Keratinocyte (primary cell): ENCODE data around the gene GPANK1. TPM values are rescaled to one million over a fixed set of nuclear protein-coding genes. Genes with fewer than 3 reads are reported as not detected.

Experiments used
- DNase-seq: peaks from one replicate; pipeline ENCODE4 v3.0.0-alpha.2; 2011; ENCODE audit warnings: low read depth, missing footprints, low spot score
- FAIRE-seq: peaks from 2 replicates; lab custom pipeline; 2011; peaks lifted over from hg19 to GRCh38; lab: Jason Lieb, UNC
- H2AFZ ChIP-seq: 2 replicates; pipeline ENCODE4 v1.6.0; 2012; ENCODE audit warnings: low read length, control low read depth, inconsistent platforms; ENCODE audit not compliant: control insufficient read depth
- H3K27ac ChIP-seq: 2 replicates; pipeline ENCODE4 v1.5.1; 2011; ENCODE audit warnings: low read length; ENCODE audit not compliant: control insufficient read depth, insufficient read depth
- H3K27me3 ChIP-seq: 3 replicates; pipeline ENCODE4 v1.6.0; 2011; ENCODE audit warnings: low read length; ENCODE audit not compliant: control insufficient read depth, insufficient read depth; ENCODE audit errors: extremely low read depth
- H3K36me3 ChIP-seq, 2 experiments: 2 replicates in 1 of 2; 3 replicates in 1 of 2; pipeline ENCODE4 v1.5.1; 2011; ENCODE audit warnings: low read length in 2 of 2, mild to moderate bottlenecking in 1 of 2; ENCODE audit not compliant: control insufficient read depth in 2 of 2, insufficient read depth in 2 of 2; ENCODE audit errors: extremely low read depth in 1 of 2
- H3K4me1 ChIP-seq: 3 replicates; pipeline ENCODE4 v1.5.1; 2011; ENCODE audit warnings: low read length; ENCODE audit not compliant: control insufficient read depth, insufficient read depth; ENCODE audit errors: extremely low read depth
- H3K4me2 ChIP-seq: 3 replicates; pipeline ENCODE4 v1.6.0; 2011; ENCODE audit warnings: low read depth, low read length; ENCODE audit not compliant: control insufficient read depth, insufficient read depth; ENCODE audit errors: extremely low read depth
- H3K4me3 ChIP-seq, 3 experiments: fragments of 200-600 bp in 1 of 3; sonication (generic) in 1 of 3; 2 replicates in 2 of 3; 3 replicates in 1 of 3; pipeline ENCODE4 v1.5.1; 2011 to 2016; ENCODE audit warnings: low read length in 3 of 3, mild to moderate bottlenecking in 3 of 3, control low read depth in 2 of 3, inconsistent platforms in 1 of 3, low read depth in 1 of 3, mixed read lengths in 1 of 3, mixed run types in 1 of 3, moderate library complexity in 1 of 3; ENCODE audit not compliant: control insufficient read depth in 2 of 3, insufficient read depth in 2 of 3; ENCODE audit errors: extremely low read depth in 1 of 3
- H3K79me2 ChIP-seq: 2 replicates; pipeline ENCODE4 v1.6.0; 2012; ENCODE audit warnings: low read length; ENCODE audit not compliant: control insufficient read depth, insufficient read depth
- H3K9ac ChIP-seq: 3 replicates; pipeline ENCODE4 v1.6.0; 2011; ENCODE audit warnings: low read length; ENCODE audit not compliant: control insufficient read depth, insufficient read depth; ENCODE audit errors: extremely low read depth
- H3K9me1 ChIP-seq: 3 replicates; pipeline ENCODE4 v1.6.0; 2011; ENCODE audit warnings: low read length; ENCODE audit not compliant: control insufficient read depth, insufficient read depth; ENCODE audit errors: extremely low read depth
- H3K9me3 ChIP-seq: 2 replicates; pipeline ENCODE4 v1.5.1; 2012; ENCODE audit warnings: low read depth, low read length; ENCODE audit not compliant: control insufficient read depth
- H4K20me1 ChIP-seq: 3 replicates; pipeline ENCODE4 v1.6.0; 2011; ENCODE audit warnings: low read length; ENCODE audit not compliant: control insufficient read depth, insufficient read depth; ENCODE audit errors: extremely low read depth
- EZH2 ChIP-seq: IDR thresholded peaks from one replicate; pipeline ENCODE4 v1.6.1; 2012; ENCODE audit warnings: inconsistent platforms, mild to moderate bottlenecking, low read length, moderate library complexity
- dilution Hi-C: fragments of 300-500 bp; cut with MboI; formaldehyde crosslinking; loops from one replicate; pipeline ENCODE4 v1.7.0; 2020; ENCODE audit warnings: low sequenced_read_pairs; ENCODE audit not compliant: extremely low pct_ligation_motif_present
- polyA plus RNA-seq, 5 experiments: library from polyadenylated mRNA; depleted of rRNA in 3 of 5; stranded (reverse) in 3 of 5; stranded (forward) in 1 of 5; unstranded in 1 of 5; fragments of >200 nt; gene quantifications; 1 replicate in 1 of 5; 2 replicates in 3 of 5; 3 replicates in 1 of 5; pipeline versions ENCODE4 v1.2.1 to v1.2.3, GENCODE V29; 2011 to 2012; ENCODE audit warnings: missing spikeins in 2 of 5, low read depth in 1 of 5, low replicate concordance in 1 of 5
- TF ChIP-seq, protein P1 (sequence below), 3 experiments: IDR thresholded peaks in 1 of 3; conservative IDR thresholded peaks in 1 of 3; optimal IDR thresholded peaks in 1 of 3; 2 replicates in 2 of 3; 3 replicates in 1 of 3; pipeline versions ENCODE3 to v1.5.1; 2011; ENCODE audit warnings: low read length in 3 of 3, mild to moderate bottlenecking in 3 of 3, moderate library complexity in 2 of 3, control low read depth in 1 of 3, inconsistent platforms in 1 of 3; ENCODE audit not compliant: insufficient read depth in 2 of 3; ENCODE audit errors: extremely low read depth in 1 of 3

GPANK1 gene
- polyA plus RNA-seq, 1 donor (not counting 4 experiments of a cell fraction or from before 2014, with no cell fraction given) = 10.0 TPM

DNA sequence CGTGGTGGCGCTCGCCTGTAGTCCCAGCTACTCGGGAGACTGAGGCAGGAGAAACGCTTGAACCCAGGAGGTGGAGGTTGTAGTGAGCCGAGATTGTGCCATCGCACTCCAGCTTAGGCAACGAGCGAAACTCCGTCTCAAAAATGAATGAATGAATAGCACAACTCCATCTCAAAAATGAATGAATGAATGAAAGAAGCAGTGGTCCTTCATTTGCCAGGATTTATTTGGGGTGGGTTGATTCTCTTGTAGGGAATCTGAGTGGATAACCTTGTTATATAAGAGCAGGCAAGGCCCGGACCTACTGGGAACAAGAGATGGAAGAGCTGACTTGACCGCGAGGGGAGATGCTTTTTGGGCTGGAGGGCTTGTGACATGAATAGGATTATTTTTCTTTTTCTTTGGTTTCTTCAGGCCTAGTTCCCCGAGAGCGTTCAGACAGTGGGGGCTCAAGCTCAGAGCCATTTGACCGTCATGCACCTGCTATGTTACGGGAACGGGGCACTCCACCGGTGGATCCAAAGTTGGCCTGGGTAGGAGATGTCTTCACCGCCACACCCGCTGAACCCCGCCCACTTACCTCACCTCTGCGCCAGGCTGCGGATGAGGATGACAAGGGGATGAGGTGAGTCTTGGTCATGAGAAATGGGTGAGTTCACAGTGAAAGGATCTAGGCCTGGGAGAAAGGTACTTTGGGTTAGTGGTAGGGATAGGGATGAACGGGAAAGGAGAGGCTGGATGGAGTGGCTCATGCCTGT is 34.4 kb downstream of the GPANK1 start:
- no peaks in the 10 kb centered on the region for H3K9me3 ChIP-seq
- H3K79me2 ChIP-seq = peaks cover 57% of the 10 kb centered on the region
- H3K4me1 ChIP-seq = no peaks in the 10 kb centered on the region
- no peaks in the 10 kb centered on the region for H3K27me3 ChIP-seq
- no peak overlapping the region for H3K4me2 ChIP-seq
- FAIRE-seq = no peak
- no peak overlapping the region for H3K4me3 ChIP-seq
- no peak overlapping the region for H3K9ac ChIP-seq
- no peak overlapping the region for H3K27ac ChIP-seq
- H4K20me1 ChIP-seq = peaks cover 15% of the 10 kb centered on the region
- dilution Hi-C loops = no loop called here
- no peak for TF ChIP-seq EZH2
- TF ChIP-seq, protein P1, sequence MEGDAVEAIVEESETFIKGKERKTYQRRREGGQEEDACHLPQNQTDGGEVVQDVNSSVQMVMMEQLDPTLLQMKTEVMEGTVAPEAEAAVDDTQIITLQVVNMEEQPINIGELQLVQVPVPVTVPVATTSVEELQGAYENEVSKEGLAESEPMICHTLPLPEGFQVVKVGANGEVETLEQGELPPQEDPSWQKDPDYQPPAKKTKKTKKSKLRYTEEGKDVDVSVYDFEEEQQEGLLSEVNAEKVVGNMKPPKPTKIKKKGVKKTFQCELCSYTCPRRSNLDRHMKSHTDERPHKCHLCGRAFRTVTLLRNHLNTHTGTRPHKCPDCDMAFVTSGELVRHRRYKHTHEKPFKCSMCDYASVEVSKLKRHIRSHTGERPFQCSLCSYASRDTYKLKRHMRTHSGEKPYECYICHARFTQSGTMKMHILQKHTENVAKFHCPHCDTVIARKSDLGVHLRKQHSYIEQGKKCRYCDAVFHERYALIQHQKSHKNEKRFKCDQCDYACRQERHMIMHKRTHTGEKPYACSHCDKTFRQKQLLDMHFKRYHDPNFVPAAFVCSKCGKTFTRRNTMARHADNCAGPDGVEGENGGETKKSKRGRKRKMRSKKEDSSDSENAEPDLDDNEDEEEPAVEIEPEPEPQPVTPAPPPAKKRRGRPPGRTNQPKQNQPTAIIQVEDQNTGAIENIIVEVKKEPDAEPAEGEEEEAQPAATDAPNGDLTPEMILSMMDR (optimal IDR thresholded peaks at IDR 0.05 in 1 of 3, IDR thresholded peaks at IDR 0.05 in 1 of 3, conservative IDR thresholded peaks at IDR 0.05 in 1 of 3; ENCODE audit: extremely low read depth in 1 of 3, insufficient read depth in 2 of 3, low read length in 3 of 3) = no peak
- H2AFZ ChIP-seq = no peak overlapping the region
- H3K36me3 ChIP-seq = peaks cover 84 to 92% of the 10 kb centered on the region in 2 experiments
- DNase-seq = no peak
- no peaks in the 10 kb centered on the region for H3K9me1 ChIP-seq

DNA sequence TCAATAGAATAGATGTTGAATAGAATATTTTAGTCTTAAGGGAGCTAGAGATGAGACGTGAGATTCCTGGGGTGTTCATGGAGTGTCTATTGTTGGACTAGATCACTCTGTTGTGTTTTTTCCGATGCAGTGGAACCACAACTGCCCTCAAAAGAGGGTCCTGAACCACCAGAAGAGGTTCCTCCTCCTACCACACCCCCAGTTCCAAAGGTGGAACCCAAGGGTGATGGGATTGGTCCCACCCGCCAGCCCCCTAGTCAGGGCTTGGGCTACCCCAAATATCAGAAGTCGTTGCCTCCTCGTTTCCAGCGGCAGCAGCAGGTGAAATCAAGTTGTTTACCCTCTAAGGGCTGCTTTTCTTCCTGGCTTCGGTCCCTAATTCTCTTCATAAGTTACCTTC is 35.8 kb downstream of the GPANK1 start:
- FAIRE-seq = no peak

More for the DNA sequence above, 35.8 kb downstream of the GPANK1 start:
- H3K9ac ChIP-seq = no peak overlapping the region
- no peaks in the 10 kb centered on the region for H3K9me3 ChIP-seq
- TF ChIP-seq, protein P1 (optimal IDR thresholded peaks at IDR 0.05 in 1 of 3, IDR thresholded peaks at IDR 0.05 in 1 of 3, conservative IDR thresholded peaks at IDR 0.05 in 1 of 3; ENCODE audit: extremely low read depth in 1 of 3, insufficient read depth in 2 of 3, low read length in 3 of 3) = no peak
- no peak for TF ChIP-seq EZH2
- H2AFZ ChIP-seq = no peak overlapping the region
- H3K4me2 ChIP-seq = no peak overlapping the region
- no peak overlapping the region for H3K27ac ChIP-seq
- no peaks in the 10 kb centered on the region for H3K9me1 ChIP-seq
- DNase-seq = no peak
- no peak overlapping the region for H3K4me3 ChIP-seq
- H3K36me3 ChIP-seq = peaks cover 81 to 93% of the 10 kb centered on the region in 2 experiments
- no peaks in the 10 kb centered on the region for H3K4me1 ChIP-seq
- H3K79me2 ChIP-seq = peaks cover 70% of the 10 kb centered on the region
- dilution Hi-C loops = no loop called here
- H3K27me3 ChIP-seq = no peaks in the 10 kb centered on the region
- H4K20me1 ChIP-seq = peaks cover 17% of the 10 kb centered on the region
